Measurements from ENCODE around the gene EFCAB6.

The EFCAB6 gene

GRCh38 chr22:43840851-43841250, 28.7 kb upstream of the EFCAB6 start:
- Histone ChIP-seq H3K4me3 (ENCODE audit: low read depth, low read length, poor library complexity, severe bottlenecking) (no peak overlapping the region), H3K79me2 (ENCODE audit: insufficient read depth, low read length) (no peaks in the 10 kb centered on the region), H4K20me1 (ENCODE audit: insufficient read depth, low read length) (no peaks in the 10 kb centered on the region), H3K9ac (ENCODE audit: low read length) (no peak overlapping the region), H3K27me3 (ENCODE audit: insufficient read depth, low read length) (peaks cover 8% of the 10 kb centered on the region; the same call in 1 of the 2 replicates), H3K36me3 (ENCODE audit: insufficient read depth, low read length) (no peaks in the 10 kb centered on the region), H3K4me2 (ENCODE audit: low read length) (no peak overlapping the region), H3K9me3 (ENCODE audit: low read length) (no peaks in the 10 kb centered on the region), H3K4me1 (ENCODE audit: insufficient read depth, low read length, severe bottlenecking) (no peaks in the 10 kb centered on the region), H3F3A (ENCODE audit: insufficient read depth, low read length) (no peaks in the 10 kb centered on the region), H2AFZ (ENCODE audit: low read length) (no peak overlapping the region), H3K27ac (ENCODE audit: low read depth, low read length, poor library complexity, severe bottlenecking) (no peak overlapping the region), H3K9me2 (ENCODE audit: low read depth, low read length) (no peaks in the 10 kb centered on the region)
- TF ChIP-seq EZH2 (IDR thresholded peaks at IDR 0.05; ENCODE audit: borderline replicate concordance, low read length) (no peak), CTCF (IDR thresholded peaks at IDR 0.05; ENCODE audit: low read length) (no peak)

GRCh38 chr22:43840431-43840830, 28.3 kb upstream of the EFCAB6 start:
- Histone ChIP-seq H3K27ac (ENCODE audit: low read depth, low read length, poor library complexity, severe bottlenecking) (no peak overlapping the region), H3K27me3 (ENCODE audit: insufficient read depth, low read length) (peaks cover 6% of the 10 kb centered on the region; the same call in 1 of the 2 replicates), H3K4me2 (ENCODE audit: low read length) (no peak overlapping the region), H3K9ac (ENCODE audit: low read length) (no peak overlapping the region), H2AFZ (ENCODE audit: low read length) (no peak overlapping the region), H3K4me3 (ENCODE audit: low read depth, low read length, poor library complexity, severe bottlenecking) (no peak overlapping the region), H3F3A (ENCODE audit: insufficient read depth, low read length) (no peaks in the 10 kb centered on the region), H3K9me3 (ENCODE audit: low read length) (no peaks in the 10 kb centered on the region), H3K36me3 (ENCODE audit: insufficient read depth, low read length) (no peaks in the 10 kb centered on the region), H4K20me1 (ENCODE audit: insufficient read depth, low read length) (no peaks in the 10 kb centered on the region), H3K79me2 (ENCODE audit: insufficient read depth, low read length) (no peaks in the 10 kb centered on the region), H3K9me2 (ENCODE audit: low read depth, low read length) (no peaks in the 10 kb centered on the region), H3K4me1 (ENCODE audit: insufficient read depth, low read length, severe bottlenecking) (no peaks in the 10 kb centered on the region)
- no peak for TF ChIP-seq CTCF (IDR thresholded peaks at IDR 0.05; ENCODE audit: low read length)
- TF ChIP-seq EZH2 (IDR thresholded peaks at IDR 0.05; ENCODE audit: borderline replicate concordance, low read length) = no peak

GRCh38 chr22:43839781-43840180, 27.7 kb upstream of the EFCAB6 start:
- no peak overlapping the region for H3K9ac ChIP-seq (ENCODE audit: low read length)
- no peak for TF ChIP-seq EZH2 (IDR thresholded peaks at IDR 0.05; ENCODE audit: borderline replicate concordance, low read length)
- no peak for TF ChIP-seq CTCF (IDR thresholded peaks at IDR 0.05; ENCODE audit: low read length)
- 0 out of 2 replicates have a peak, but pooled peaks cover 4% of the 10 kb centered on the region for H3K27me3 ChIP-seq (ENCODE audit: insufficient read depth, low read length)
- no peak overlapping the region for H2AFZ ChIP-seq (ENCODE audit: low read length)
- no peak overlapping the region for H3K4me2 ChIP-seq (ENCODE audit: low read length)
- no peaks in the 10 kb centered on the region for H3K9me3 ChIP-seq (ENCODE audit: low read length)
- no peak overlapping the region for H3K27ac ChIP-seq (ENCODE audit: low read depth, low read length, poor library complexity, severe bottlenecking)
- H3F3A ChIP-seq (ENCODE audit: insufficient read depth, low read length) = no peaks in the 10 kb centered on the region
- no peaks in the 10 kb centered on the region for H3K79me2 ChIP-seq (ENCODE audit: insufficient read depth, low read length)
- no peaks in the 10 kb centered on the region for H3K36me3 ChIP-seq (ENCODE audit: insufficient read depth, low read length)
- no peaks in the 10 kb centered on the region for H4K20me1 ChIP-seq (ENCODE audit: insufficient read depth, low read length)
- no peaks in the 10 kb centered on the region for H3K9me2 ChIP-seq (ENCODE audit: low read depth, low read length)
- H3K4me3 ChIP-seq (ENCODE audit: low read depth, low read length, poor library complexity, severe bottlenecking) = no peak overlapping the region
- H3K4me1 ChIP-seq (ENCODE audit: insufficient read depth, low read length, severe bottlenecking) = no peaks in the 10 kb centered on the region
